Fibroblast of pulmonary artery (primary cell): ENCODE measurements around the gene ABR.

Experiments used
- DNase-seq: peaks from one replicate; pipeline ENCODE4 v3.0.0-alpha.2; 2010; ENCODE audit warnings: low read depth
- H3K4me3 ChIP-seq: replicated peaks from 2 replicates; pipeline ENCODE4 v1.5.1; 2011; ENCODE audit warnings: low read depth, mild to moderate bottlenecking, control low read depth, low read length, moderate library complexity
- TF ChIP-seq, protein P1 (sequence below): IDR thresholded peaks from 2 replicates; pipeline ENCODE4 v1.5.1; 2011; ENCODE audit warnings: mild to moderate bottlenecking, control low read depth, low read length, inconsistent platforms; ENCODE audit errors: missing control alignments

The ABR gene

DNA sequence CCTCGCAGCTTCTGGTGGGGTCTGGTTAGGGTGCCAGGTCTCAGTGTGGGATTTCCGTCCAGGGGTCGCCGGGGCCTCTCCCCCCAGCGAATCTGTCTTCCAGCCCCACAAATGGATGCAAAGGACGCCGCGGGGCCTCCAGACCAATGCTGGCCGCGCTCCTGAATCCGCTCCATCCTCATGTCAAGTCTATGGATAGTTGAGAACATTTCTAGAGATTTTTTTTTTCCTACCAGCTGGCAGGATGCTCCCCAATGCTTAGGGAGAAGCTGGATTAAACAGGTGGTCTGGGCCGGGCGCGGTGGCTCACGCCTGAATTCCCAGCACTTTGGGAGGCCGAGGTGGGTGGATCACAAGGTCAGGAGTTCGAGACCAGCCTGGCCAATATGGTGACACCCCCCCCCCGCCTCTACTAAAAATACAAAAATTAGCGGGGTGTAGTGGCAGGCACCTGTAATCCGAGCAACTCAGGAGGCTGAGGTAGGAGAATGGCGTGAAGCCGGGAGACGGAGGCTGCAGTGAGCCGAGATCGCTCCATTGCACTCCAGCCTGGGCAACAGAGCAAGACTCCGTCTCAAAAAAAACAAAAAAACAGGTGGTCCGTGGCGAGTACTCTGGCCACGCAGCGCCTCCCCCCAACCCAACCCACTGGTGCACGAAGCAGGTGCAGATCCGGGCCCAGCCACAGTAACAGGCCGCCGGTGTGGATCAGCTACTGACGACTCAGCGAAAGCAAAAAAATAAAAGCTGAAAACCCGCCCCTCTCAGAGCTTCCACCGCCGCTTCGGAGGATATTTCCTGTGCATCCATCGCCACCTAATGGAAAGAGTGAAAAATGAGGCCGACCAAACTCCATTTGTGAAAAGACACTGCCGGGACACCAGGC lies 199.1 kb downstream of the ABR start:
- TF ChIP-seq, protein P1, sequence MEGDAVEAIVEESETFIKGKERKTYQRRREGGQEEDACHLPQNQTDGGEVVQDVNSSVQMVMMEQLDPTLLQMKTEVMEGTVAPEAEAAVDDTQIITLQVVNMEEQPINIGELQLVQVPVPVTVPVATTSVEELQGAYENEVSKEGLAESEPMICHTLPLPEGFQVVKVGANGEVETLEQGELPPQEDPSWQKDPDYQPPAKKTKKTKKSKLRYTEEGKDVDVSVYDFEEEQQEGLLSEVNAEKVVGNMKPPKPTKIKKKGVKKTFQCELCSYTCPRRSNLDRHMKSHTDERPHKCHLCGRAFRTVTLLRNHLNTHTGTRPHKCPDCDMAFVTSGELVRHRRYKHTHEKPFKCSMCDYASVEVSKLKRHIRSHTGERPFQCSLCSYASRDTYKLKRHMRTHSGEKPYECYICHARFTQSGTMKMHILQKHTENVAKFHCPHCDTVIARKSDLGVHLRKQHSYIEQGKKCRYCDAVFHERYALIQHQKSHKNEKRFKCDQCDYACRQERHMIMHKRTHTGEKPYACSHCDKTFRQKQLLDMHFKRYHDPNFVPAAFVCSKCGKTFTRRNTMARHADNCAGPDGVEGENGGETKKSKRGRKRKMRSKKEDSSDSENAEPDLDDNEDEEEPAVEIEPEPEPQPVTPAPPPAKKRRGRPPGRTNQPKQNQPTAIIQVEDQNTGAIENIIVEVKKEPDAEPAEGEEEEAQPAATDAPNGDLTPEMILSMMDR: peak; percentile 72
- peak; percentile 89 for DNase-seq
- H3K4me3 ChIP-seq: peak overlapping the region; percentile 57

DNA sequence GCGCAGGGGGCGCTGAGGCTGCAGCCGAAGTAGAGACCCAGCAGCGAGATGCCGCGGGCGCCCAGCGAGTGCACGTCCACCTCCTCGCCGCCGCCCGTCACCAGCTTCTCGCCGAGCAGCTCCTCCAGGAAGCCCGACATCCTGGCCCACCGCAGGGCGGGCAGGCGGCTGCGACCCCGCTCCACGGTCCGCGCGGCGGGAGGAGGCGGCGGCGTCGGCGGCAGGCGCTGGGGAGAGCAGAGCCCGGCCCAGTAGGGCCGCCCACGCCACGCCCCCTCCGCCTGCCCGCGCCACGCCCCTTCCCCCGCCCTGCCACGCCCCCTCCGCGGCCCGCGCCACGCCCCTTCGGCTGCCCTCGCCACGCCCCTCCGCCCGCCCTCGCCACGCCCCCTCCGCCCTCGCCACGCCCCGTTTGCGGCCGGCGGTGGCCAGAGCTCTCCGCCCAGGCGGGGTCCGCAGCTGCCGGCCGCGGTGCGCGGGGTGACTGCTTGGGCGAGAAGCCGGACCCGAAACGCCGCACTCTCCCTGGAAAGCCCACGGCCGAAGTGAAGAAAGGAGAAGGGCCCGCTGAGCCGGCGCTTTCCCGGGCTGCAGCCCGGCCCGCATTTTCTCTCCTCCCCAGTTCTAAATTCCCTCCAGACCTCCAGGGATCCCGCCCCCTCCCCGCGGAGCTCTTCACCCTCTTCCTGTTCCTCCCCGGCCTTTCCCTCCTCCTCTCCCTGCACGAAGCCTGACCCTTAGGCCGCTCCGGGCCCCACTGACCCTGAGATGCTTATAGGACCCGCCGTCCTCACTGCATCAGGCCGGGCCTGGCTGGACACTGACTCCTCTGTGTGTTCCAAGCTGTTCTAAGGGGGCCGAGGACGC lies 200.0 kb downstream of the ABR start, which contains the start of gene NXN:
Gene NXN, minus strand, starts transcription at position 238 of the 867 bp plus-strand sequence.
- TF ChIP-seq, protein P1: no peak
- H3K4me3 ChIP-seq: peak within 1 kb of the TSS; percentile 57
- DNase-seq: peak; percentile 76

DNA sequence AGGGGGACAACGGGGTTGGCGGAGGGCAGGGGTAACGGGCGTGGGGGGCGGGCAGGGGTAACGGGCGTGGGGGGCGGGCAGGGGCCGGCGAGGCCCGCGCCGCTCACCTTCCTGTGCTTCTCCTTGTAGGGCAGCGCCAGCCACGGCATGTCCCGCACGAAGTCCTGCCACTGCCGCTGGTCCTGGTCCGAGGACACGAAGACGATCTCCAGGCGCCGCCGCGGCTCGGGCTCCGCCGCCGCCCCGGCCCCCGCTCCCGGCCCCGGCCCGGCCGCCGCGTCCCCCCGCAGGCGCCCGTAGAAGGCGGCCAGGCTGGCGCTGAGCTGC lies 200.6 kb downstream of the ABR start:
- TF ChIP-seq, protein P1: no peak
- peak overlapping the region; percentile 55 for H3K4me3 ChIP-seq
- DNase-seq: no peak

DNA sequence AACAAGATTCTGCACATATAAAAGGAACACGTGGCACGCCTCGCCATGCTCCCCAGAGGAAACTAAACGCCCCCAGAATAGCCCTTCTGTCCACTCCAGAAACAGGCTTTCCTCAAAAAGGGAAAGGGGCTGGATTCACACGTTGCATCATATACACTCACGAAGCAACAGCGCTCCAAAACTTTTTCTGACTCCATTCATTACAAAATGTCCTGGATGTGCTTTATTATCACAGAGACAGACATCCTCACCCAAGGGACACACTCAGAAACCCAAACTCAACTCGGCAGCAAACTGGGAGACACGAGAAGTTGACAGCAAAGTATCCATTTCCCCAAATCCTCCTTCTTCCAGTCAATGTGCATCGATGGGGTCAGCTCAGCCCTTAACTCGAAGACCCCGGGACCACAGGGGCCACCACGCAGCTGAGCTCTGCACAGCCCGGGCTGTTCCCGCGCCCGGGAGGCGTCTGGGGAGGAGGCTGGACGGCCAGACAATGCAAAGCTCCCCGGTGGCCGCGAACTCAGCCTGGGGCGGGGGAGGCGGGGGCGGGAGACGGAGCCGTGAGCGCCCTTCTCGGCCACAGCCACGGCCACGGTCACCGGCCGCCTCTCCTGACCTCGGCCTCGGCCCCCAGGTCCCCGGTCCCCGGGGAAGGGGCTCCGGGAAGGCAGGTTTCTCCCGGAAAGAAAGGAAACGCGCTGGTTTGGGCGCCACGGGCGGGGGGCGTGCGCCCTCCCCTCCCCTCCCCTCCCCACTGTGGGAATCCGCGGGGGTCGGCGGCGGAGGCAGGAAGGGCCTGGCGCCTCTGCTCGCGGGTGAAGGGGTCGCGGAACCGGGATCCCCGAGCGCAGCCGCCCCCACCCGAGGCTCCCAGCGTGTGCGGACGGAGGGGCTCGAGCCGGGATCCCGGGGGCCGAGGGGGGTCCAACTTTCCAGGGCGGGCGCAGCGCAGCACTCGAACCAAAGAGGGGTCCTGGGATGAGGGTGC lies 201.4 kb downstream of the ABR start:
- no peak for DNase-seq
- TF ChIP-seq, protein P1: no peak
- peak overlapping the region; percentile 49 for H3K4me3 ChIP-seq

DNA sequence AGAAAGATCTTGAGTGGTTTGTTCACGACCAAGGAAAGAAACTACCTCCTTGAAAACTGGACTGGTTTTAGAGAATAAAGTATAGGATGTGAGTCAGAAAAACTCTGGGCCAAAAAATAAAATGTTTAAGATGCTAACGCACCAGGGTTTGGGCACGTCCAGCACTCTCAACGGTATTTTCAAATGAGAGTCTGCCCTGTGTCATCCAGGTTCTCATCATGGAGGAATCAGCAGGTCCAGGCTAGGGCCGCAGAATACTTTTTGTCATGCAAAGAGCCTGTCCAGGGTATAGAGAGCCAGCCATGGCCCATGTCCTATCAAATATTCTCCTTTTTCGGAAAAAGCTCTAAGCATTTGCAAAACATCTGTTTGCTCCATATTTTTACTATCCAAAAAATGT lies 202.6 kb downstream of the ABR start:
- H3K4me3 ChIP-seq: no peak overlapping the region
- TF ChIP-seq, protein P1: no peak

DNA sequence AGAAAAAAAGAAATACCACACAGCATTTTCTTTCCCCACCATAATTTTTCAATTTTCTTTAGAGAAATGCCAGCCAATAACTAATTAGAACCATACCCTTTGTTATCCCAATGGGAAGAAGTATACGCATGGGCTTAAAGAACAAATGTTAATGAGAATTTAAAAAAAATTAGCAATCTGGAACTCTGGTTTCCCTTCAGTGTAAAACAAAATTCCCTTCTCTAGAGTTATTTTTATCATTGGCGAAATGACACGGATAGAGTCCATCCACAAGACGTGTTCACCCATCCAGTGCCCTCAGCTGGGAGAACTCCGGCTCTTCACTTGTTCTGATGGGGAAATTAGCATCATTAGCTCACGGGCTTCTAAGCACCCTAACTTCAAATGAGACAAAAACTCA lies 203.5 kb downstream of the ABR start:
- DNase-seq: no peak
- H3K4me3 ChIP-seq: no peak overlapping the region
- TF ChIP-seq, protein P1: no peak

More for the DNA sequence above, 202.6 kb downstream of the ABR start:
- DNase-seq: no peak
